IPS-NIHi7 (cell line): Measurements from ENCODE around the gene NOL8.

ENCODE experiments used
- DNase-seq: peaks from one replicate; pipeline ENCODE4 v3.0.0; 2012; ENCODE audit warnings: mixed read lengths; ENCODE audit errors: extremely low spot score

The NOL8 gene

GRCh38 chr9:92266486-92266885 lies 58.7 kb downstream of the NOL8 start:
- DNase-seq: no peak

GRCh38 chr9:92265154-92265553 lies 60.0 kb downstream of the NOL8 start:
- DNase-seq: no peak

DNA sequence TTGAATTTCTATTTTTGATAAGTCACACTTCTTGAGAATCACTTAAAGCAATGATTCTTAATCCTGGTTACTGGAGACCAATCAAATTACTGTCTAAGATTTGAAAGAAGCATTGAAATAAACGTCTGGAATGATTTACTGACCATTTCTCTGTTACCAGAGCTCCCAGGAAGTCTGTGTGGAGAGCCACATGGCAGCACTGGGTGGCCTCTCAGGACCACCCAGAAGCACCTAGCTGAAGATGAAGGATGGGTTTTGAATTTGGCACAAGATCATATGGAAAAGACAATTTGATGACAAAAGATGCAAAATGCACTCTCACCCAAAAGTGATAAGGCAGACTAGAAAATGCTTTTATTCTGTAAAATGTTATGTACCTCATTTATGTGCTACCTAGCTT lies 62.0 kb downstream of the NOL8 start:
- DNase-seq: no peak

DNA sequence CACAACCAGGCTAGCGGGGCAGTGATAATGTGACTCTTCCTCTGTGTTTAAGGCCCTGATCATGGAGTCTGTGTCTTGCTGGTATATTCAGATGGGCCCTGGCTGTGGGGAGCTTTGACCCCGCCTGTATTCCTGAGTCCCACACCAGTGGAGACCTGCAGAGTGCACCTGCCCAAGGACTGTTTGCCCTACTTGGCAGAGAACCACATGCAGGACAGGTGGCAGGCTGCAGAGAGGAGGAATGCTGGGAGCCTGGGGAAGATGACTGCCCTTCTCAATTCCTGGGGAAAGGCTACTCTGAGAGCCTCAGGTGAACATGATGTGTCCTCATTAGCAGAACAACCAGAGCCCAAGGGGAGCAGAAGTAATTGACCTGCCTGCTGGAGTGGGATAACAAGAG lies 67.8 kb downstream of the NOL8 start:
- DNase-seq: no peak

GRCh38 chr9:92254381-92255337 lies 70.5 kb downstream of the NOL8 start:
- DNase-seq: no peak

DNA sequence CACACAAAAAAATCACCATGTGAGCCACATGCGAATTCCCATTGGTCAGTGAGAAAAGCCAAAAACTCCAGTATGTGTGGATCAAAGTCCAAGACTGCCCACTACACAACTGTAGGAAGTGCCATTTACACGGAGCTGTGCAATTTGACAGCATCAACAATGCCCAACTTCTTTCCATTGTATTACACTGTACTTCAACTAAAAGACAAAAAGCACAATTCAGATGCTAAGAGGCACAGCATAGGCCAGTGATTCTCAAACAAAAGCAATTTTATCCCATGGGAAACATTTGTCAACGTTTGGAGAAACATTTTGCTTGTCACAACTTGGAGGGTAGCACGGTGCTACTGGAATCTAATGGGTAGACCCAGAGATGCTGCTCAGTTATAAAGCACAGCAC lies 71.5 kb downstream of the NOL8 start:
- no peak for DNase-seq

DNA sequence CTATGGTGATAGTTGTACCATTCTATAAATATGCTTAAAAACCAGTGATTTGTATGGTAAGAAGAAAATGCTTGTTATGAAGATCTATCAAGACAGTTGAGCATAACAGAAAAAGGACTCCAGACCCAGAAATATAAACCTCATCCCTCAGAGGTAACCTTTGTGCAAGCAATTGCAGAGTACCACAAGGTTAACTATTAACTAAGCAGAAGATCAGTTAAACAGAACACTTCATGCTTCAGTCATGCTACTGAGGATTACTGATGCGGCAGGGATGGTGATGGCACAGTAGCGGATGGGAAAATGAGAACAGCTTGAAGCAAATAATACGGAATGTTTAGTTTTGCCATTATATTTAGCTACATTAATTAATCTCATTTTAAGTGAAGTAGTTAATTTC lies 77.2 kb downstream of the NOL8 start:
- no peak for DNase-seq
